Adipocyte (in vitro differentiated cells): Measurements from ENCODE around the gene MOXD1.

Source experiments
- DNase-seq: peaks from one replicate; pipeline ENCODE4 v3.0.0-alpha.2; 2015; ENCODE audit warnings: low read depth
- H3K27me3 ChIP-seq: replicated peaks from 2 replicates; pipeline ENCODE4 v1.7.0; 2013; ENCODE audit warnings: mild to moderate bottlenecking, low read length, moderate library complexity; ENCODE audit not compliant: control insufficient read depth, insufficient read depth
- H3K36me3 ChIP-seq: 2 replicates; pipeline ENCODE4 v1.7.0; 2013; ENCODE audit warnings: low read length, mild to moderate bottlenecking, moderate library complexity; ENCODE audit not compliant: control insufficient read depth, insufficient read depth, severe bottlenecking
- H3K4me1 ChIP-seq: 2 replicates; pipeline ENCODE4 v1.7.0; 2013; ENCODE audit warnings: mild to moderate bottlenecking, low read length, moderate library complexity; ENCODE audit not compliant: control insufficient read depth, insufficient read depth
- H3K4me3 ChIP-seq: 2 replicates; pipeline ENCODE4 v1.7.0; 2013; ENCODE audit warnings: mild to moderate bottlenecking, low read length, moderate library complexity
- H3K9ac ChIP-seq: 2 replicates; pipeline ENCODE4 v1.7.0; 2013; ENCODE audit warnings: mild to moderate bottlenecking, low read length, moderate library complexity
- H3K9me3 ChIP-seq: 2 replicates; pipeline ENCODE4 v1.7.0; 2013; ENCODE audit warnings: mild to moderate bottlenecking, low read length, moderate library complexity; ENCODE audit not compliant: control insufficient read depth

The MOXD1 gene

GRCh38 chr6:132395015-132395597 lies 6.2 kb downstream of the MOXD1 start:
- no peak overlapping the region for H3K9ac ChIP-seq

GRCh38 chr6:132392792-132393191 lies 8.5 kb downstream of the MOXD1 start:
- Histone ChIP-seq H3K9me3 (peaks cover 15% of the 10 kb centered on the region), H3K9ac (no peak overlapping the region), H3K4me1 (peaks cover 10% of the 10 kb centered on the region), H3K36me3 (no peaks in the 10 kb centered on the region), H3K27me3 (no peaks in the 10 kb centered on the region), H3K4me3 (no peak overlapping the region)
- DNase-seq, result no peak

More at GRCh38 chr6:132395015-132395597, 6.2 kb downstream of the MOXD1 start:
- Histone ChIP-seq H3K9me3 (peaks cover 15% of the 10 kb centered on the region), H3K27me3 (no peaks in the 10 kb centered on the region), H3K4me3 (no peak overlapping the region), H3K36me3 (no peaks in the 10 kb centered on the region), H3K4me1 (peaks cover 6% of the 10 kb centered on the region)
- DNase-seq, result no peak

DNA sequence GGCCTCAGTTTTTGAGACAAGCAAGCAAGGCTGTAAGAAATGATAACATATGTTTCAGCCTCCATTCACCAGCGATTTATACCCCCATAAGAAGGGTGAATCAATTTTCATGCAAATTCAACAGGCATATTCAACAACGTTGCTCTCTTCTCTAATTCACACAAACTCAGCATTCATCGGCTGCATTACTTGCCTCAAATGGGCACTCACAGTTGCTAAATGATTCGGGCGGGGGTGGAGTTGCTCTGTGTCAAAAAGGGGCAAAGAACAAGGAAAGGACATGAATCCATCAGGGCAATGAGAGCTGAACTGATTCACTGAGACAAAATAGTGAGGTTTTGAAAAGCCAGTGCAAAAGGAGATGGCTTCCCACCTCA lies 9.0 kb downstream of the MOXD1 start:
- Histone ChIP-seq H3K4me1 (peaks cover 10% of the 10 kb centered on the region), H3K9ac (peak overlapping the region; percentile 33), H3K4me3 (peak overlapping the region; percentile 10), H3K27me3 (no peaks in the 10 kb centered on the region), H3K9me3 (peaks cover 15% of the 10 kb centered on the region), H3K36me3 (no peaks in the 10 kb centered on the region)
- no peak for DNase-seq

- Histone ChIP-seq H3K27me3 (no peaks in the 10 kb centered on the region), H3K9me3 (peaks cover 15% of the 10 kb centered on the region), H3K9ac (peak overlapping the region; percentile 33), H3K4me3 (peak overlapping the region; percentile 10), H3K4me1 (peaks cover 10% of the 10 kb centered on the region), H3K36me3 (no peaks in the 10 kb centered on the region)
- peak; percentile 78 for DNase-seq
Measured at GRCh38 chr6:132391391-132392269, 9.6 kb downstream of the MOXD1 start.

- Histone ChIP-seq H3K36me3 (no peaks in the 10 kb centered on the region), H3K4me1 (peaks cover 10% of the 10 kb centered on the region), H3K27me3 (no peaks in the 10 kb centered on the region), H3K9me3 (peaks cover 13% of the 10 kb centered on the region), H3K4me3 (no peak overlapping the region), H3K9ac (no peak overlapping the region)
- DNase-seq, result no peak
Measured at GRCh38 chr6:132390451-132390850, 10.8 kb downstream of the MOXD1 start.

- H3K4me1 ChIP-seq, result peaks cover 10% of the 10 kb centered on the region
- peaks cover 8% of the 10 kb centered on the region for H3K9me3 ChIP-seq
- H3K27me3 ChIP-seq, result no peaks in the 10 kb centered on the region
- no peak for DNase-seq
- no peak overlapping the region for H3K9ac ChIP-seq
- no peak overlapping the region for H3K4me3 ChIP-seq
- no peaks in the 10 kb centered on the region for H3K36me3 ChIP-seq
Measured at GRCh38 chr6:132390017-132390416, 11.3 kb downstream of the MOXD1 start.

GRCh38 chr6:132388291-132388690 lies 13.0 kb downstream of the MOXD1 start:
- DNase-seq, result no peak
- no peak overlapping the region for H3K4me3 ChIP-seq
- H3K4me1 ChIP-seq, result peaks cover 10% of the 10 kb centered on the region
- H3K36me3 ChIP-seq, result no peaks in the 10 kb centered on the region
- H3K9me3 ChIP-seq, result no peaks in the 10 kb centered on the region
- no peak overlapping the region for H3K9ac ChIP-seq
- no peaks in the 10 kb centered on the region for H3K27me3 ChIP-seq

- Histone ChIP-seq H3K9me3 (no peaks in the 10 kb centered on the region), H3K4me1 (no peaks in the 10 kb centered on the region), H3K9ac (no peak overlapping the region), H3K4me3 (no peak overlapping the region), H3K27me3 (no peaks in the 10 kb centered on the region), H3K36me3 (no peaks in the 10 kb centered on the region)
- no peak for DNase-seq
Measured at GRCh38 chr6:132382630-132383175, 18.6 kb downstream of the MOXD1 start.

- Histone ChIP-seq H3K27me3 (no peaks in the 10 kb centered on the region), H3K4me1 (peaks cover 7% of the 10 kb centered on the region), H3K4me3 (no peak overlapping the region), H3K9me3 (no peaks in the 10 kb centered on the region), H3K36me3 (no peaks in the 10 kb centered on the region), H3K9ac (no peak overlapping the region)
- DNase-seq, result no peak
Measured at GRCh38 chr6:132381381-132381780, 19.9 kb downstream of the MOXD1 start.

- no peak for DNase-seq
- no peaks in the 10 kb centered on the region for H3K9me3 ChIP-seq
Measured at GRCh38 chr6:132380358-132381029, 20.8 kb downstream of the MOXD1 start.

GRCh38 chr6:132369526-132369925 lies 31.7 kb downstream of the MOXD1 start:
- H3K27me3 ChIP-seq, result no peaks in the 10 kb centered on the region
- H3K9me3 ChIP-seq, result no peaks in the 10 kb centered on the region
- peaks cover 19% of the 10 kb centered on the region for H3K4me1 ChIP-seq
- DNase-seq, result peak; percentile 50
- peaks cover 9% of the 10 kb centered on the region for H3K36me3 ChIP-seq
- H3K9ac ChIP-seq, result peak overlapping the region; percentile 69
- peak overlapping the region; percentile 64 for H3K4me3 ChIP-seq

More at GRCh38 chr6:132380358-132381029, 20.8 kb downstream of the MOXD1 start:
- Histone ChIP-seq H3K9ac (no peak overlapping the region), H3K4me1 (peaks cover 7% of the 10 kb centered on the region), H3K4me3 (no peak overlapping the region), H3K36me3 (no peaks in the 10 kb centered on the region), H3K27me3 (no peaks in the 10 kb centered on the region)
